HL-60 (cell line): Measurements from ENCODE around the gene FRRS1L.

Experiments used
- DNase-seq, 2 experiments: peaks; one replicate each; pipeline ENCODE4 v3.0.0-alpha.2; 2010 to 2020; ENCODE audit warnings: low read depth in 1 of 2, low spot score in 1 of 2
- H3K27ac ChIP-seq: fragments of 250-450 bp; sonication (Bioruptor Pico); replicated peaks from 2 replicates; pipeline ENCODE4 v1.5.1; 2020; ENCODE audit warnings: mild to moderate bottlenecking, moderate library complexity
- H3K27me3 ChIP-seq: fragments of 250-450 bp; sonication (Bioruptor Pico); 2 replicates; pipeline ENCODE4 v1.5.1; 2021; ENCODE audit warnings: mild to moderate bottlenecking, moderate library complexity; ENCODE audit not compliant: insufficient read depth, poor library complexity, severe bottlenecking
- H3K4me3 ChIP-seq: replicated peaks from 2 replicates; pipeline ENCODE4 v1.5.1; 2011; ENCODE audit warnings: mild to moderate bottlenecking, control low read depth, low read length; ENCODE audit not compliant: insufficient read depth
- CTCF ChIP-seq: IDR thresholded peaks from one replicate; pipeline ENCODE4 v1.5.1; 2011; ENCODE audit warnings: low read length, control low read depth, inconsistent platforms; ENCODE audit not compliant: insufficient read depth
- GABPA ChIP-seq: IDR thresholded peaks from 2 replicates; pipeline ENCODE4 v1.6.1; 2012; ENCODE audit warnings: low read depth
- POLR2AphosphoS5 ChIP-seq: IDR thresholded peaks from 2 replicates; pipeline ENCODE4 v1.6.1; 2012; ENCODE audit warnings: low read depth
- REST ChIP-seq: IDR thresholded peaks from 2 replicates; pipeline ENCODE4 v1.6.1; 2012; ENCODE audit warnings: low read depth; ENCODE audit not compliant: insufficient replicate concordance
- SPI1 ChIP-seq: IDR thresholded peaks from 2 replicates; pipeline ENCODE4 v1.6.1; 2012; ENCODE audit warnings: low read depth, mild to moderate bottlenecking, borderline replicate concordance
- long read RNA-seq: library from polyadenylated mRNA; unstranded; transcript quantifications from one replicate; pipeline ENCODE4 v2.0.0, GENCODE V29; 2020

FRRS1L gene
- long read RNA-seq, result 0 reads

GRCh38 chr9:109166771-109167601 is at the start of gene FRRS1L:
FRRS1L (minus strand) TSS chr9:109167249; CDS start chr9:109167138, 111 bp downstream.
- no peak within 1 kb of the TSS for H3K4me3 ChIP-seq
- TF ChIP-seq SPI1 (no peak), REST (no peak), POLR2AphosphoS5 (no peak), CTCF (no peak), GABPA (no peak)
- DNase-seq, result no peak
- H3K27ac ChIP-seq, result no peak within 1 kb of the TSS
- peaks cover 19% of the 10 kb centered on the region for H3K27me3 ChIP-seq

GRCh38 chr9:109214414-109214813 is 47.4 kb upstream of the FRRS1L start:
- no peak for TF ChIP-seq SPI1
- TF ChIP-seq POLR2AphosphoS5, result no peak
- no peak for TF ChIP-seq REST
- TF ChIP-seq GABPA, result no peak
- TF ChIP-seq CTCF, result no peak
- H3K27me3 ChIP-seq, result no peaks in the 10 kb centered on the region

GRCh38 chr9:109213285-109214121 is 46.5 kb upstream of the FRRS1L start:
- no peak overlapping the region for H3K27ac ChIP-seq
- no peak overlapping the region for H3K4me3 ChIP-seq
- no peaks in the 10 kb centered on the region for H3K27me3 ChIP-seq
- TF ChIP-seq CTCF (no peak), GABPA (no peak), REST (no peak), POLR2AphosphoS5 (no peak), SPI1 (no peak)
- DNase-seq, result no peak

More at GRCh38 chr9:109214414-109214813, 47.4 kb upstream of the FRRS1L start:
- DNase-seq, result no peak
- no peak overlapping the region for H3K27ac ChIP-seq
- H3K4me3 ChIP-seq, result no peak overlapping the region
